DMS114 treated with DMSO at 0.1 percent for 48 hours (cell line): ENCODE measurements around the gene PIGV.
A peak's percentile ranks its signal among the peaks of the same experiment; 100 is the strongest.
"Not testable (repeated sequence)": the region's sequence is repeated elsewhere in the genome, so short reads cannot be mapped to it uniquely, and the experiment has no call there.

Experiments
- DNase-seq: peaks from one replicate; lab custom pipeline; 2025; ENCODE audit not compliant: unreplicated experiment; lab: John Stamatoyannopoulos, UW

Gene PIGV

GRCh38 chr1:26791626-26792025 is 3.9 kb downstream of the PIGV start:
- DNase-seq: no peak

GRCh38 chr1:26792924-26793323 is 5.2 kb downstream of the PIGV start:
- no peak for DNase-seq

- no peak for DNase-seq
These were observed 6.6 kb downstream of the PIGV start for GRCh38 chr1:26794391-26794790.

GRCh38 chr1:26797627-26798026 is 9.9 kb downstream of the PIGV start:
- DNase-seq: no peak

GRCh38 chr1:26799479-26800142 is 11.9 kb downstream of the PIGV start:
- DNase-seq: no peak

- DNase-seq: not testable (repeated sequence)
These were observed 16.2 kb downstream of the PIGV start for GRCh38 chr1:26803932-26804331.

GRCh38 chr1:26810105-26810504 is 22.4 kb downstream of the PIGV start:
- peak; percentile 57 for DNase-seq

- no peak for DNase-seq
These were observed 23.3 kb downstream of the PIGV start for GRCh38 chr1:26811057-26811456.

GRCh38 chr1:26811708-26812107 is 24.0 kb downstream of the PIGV start:
- no peak for DNase-seq

GRCh38 chr1:26814377-26814776 is 26.6 kb downstream of the PIGV start:
- no peak for DNase-seq

GRCh38 chr1:26814893-26815292 is 27.1 kb downstream of the PIGV start:
- DNase-seq: no peak

GRCh38 chr1:26820784-26821269 is 33.1 kb downstream of the PIGV start:
- DNase-seq: no peak

- no peak for DNase-seq
These were observed 35.1 kb downstream of the PIGV start for GRCh38 chr1:26822737-26823395.

- DNase-seq: no peak
These were observed 37.0 kb downstream of the PIGV start for GRCh38 chr1:26824731-26825130.

- no peak for DNase-seq
These were observed 38.7 kb downstream of the PIGV start, which contains the start of gene ZDHHC18 for GRCh38 chr1:26826261-26827105. TSS of gene ZDHHC18 (plus strand) at chr1:26826688. CDS start at chr1:26826805, 117 bp downstream.

- DNase-seq: no peak
These were observed 39.4 kb downstream of the PIGV start for GRCh38 chr1:26827106-26827604.

GRCh38 chr1:26827663-26828062 is 39.9 kb downstream of the PIGV start:
- DNase-seq: no peak

GRCh38 chr1:26828411-26828991 is 40.8 kb downstream of the PIGV start:
- DNase-seq: no peak

- no peak for DNase-seq
These were observed 41.6 kb downstream of the PIGV start for GRCh38 chr1:26829184-26829911.

- DNase-seq: no peak
These were observed 43.3 kb downstream of the PIGV start for GRCh38 chr1:26831059-26831458.
